SK-N-SH (cell line): ENCODE results near the gene NEK2. TPM values are rescaled to one million over a fixed set of nuclear protein-coding genes. Genes with fewer than 3 reads are reported as not detected.

Experiments used
- CTCF ChIA-PET: fragments of 300-600, 350-600 bp; formaldehyde crosslinking; extraction: SDS; loops from one replicate; lab custom pipeline; 2021; lab: Yijun Ruan, JAX
- POLR2A ChIA-PET: fragments of 350-600 bp; sonication (Branson Sonifier 250); formaldehyde crosslinking; extraction: SDS; loops from one replicate; lab custom pipeline; 2020; ENCODE audit warnings: antibody characterized with exemption, inconsistent platforms; lab: Yijun Ruan, JAX
- DNase-seq: peaks from one replicate; pipeline ENCODE4 v3.0.0; 2012
- H2AFZ ChIP-seq: fragments of 200-600 bp; sonication (generic); 2 replicates; pipeline ENCODE4 v1.8.1; 2016; ENCODE audit warnings: antibody characterized with exemption, mild to moderate bottlenecking, low read depth
- H3F3A ChIP-seq: fragments of 200-600 bp; sonication (generic); replicated peaks from 2 replicates; pipeline ENCODE3; 2016; ENCODE audit warnings: antibody characterized with exemption, mild to moderate bottlenecking; ENCODE audit not compliant: insufficient read depth
- H3K27ac ChIP-seq, 2 experiments: fragments of 200-500 bp in 1 of 2; fragments of 200-600 bp in 1 of 2; sonication (Bioruptor generic) in 1 of 2; sonication (generic), shearing (Covaris generic) in 1 of 2; 2 replicates each; pipeline versions ENCODE4 v1.5.1 to v1.6.1; 2014 to 2016; ENCODE audit warnings: low read depth in 2 of 2, inconsistent platforms in 1 of 2, low read length in 1 of 2, mild to moderate bottlenecking in 1 of 2, mixed read lengths in 1 of 2
- H3K27me3 ChIP-seq: fragments of 200-600 bp; sonication (generic), shearing (Covaris generic); 2 replicates; pipeline ENCODE4 v1.6.1; 2016; ENCODE audit warnings: mixed run types; ENCODE audit not compliant: insufficient read depth
- H3K36me3 ChIP-seq, 2 experiments: fragments of 200-500 bp in 1 of 2; fragments of 200-600 bp in 1 of 2; sonication (Bioruptor generic) in 1 of 2; sonication (generic) in 1 of 2; replicated peaks in 1 of 2; 2 replicates each; pipeline versions ENCODE3 to v1.5.1; 2014 to 2016; ENCODE audit warnings: low read length in 1 of 2, mild to moderate bottlenecking in 1 of 2; ENCODE audit not compliant: insufficient read depth in 2 of 2, control insufficient read depth in 1 of 2
- H3K4me1 ChIP-seq, 2 experiments: fragments of 200-500 bp in 1 of 2; fragments of 200-600 bp in 1 of 2; sonication (Bioruptor generic) in 1 of 2; sonication (generic), shearing (Covaris generic) in 1 of 2; 2 replicates each; pipeline versions ENCODE4 v1.5.1 to v1.6.1; 2014 to 2016; ENCODE audit warnings: low read depth in 1 of 2, low read length in 1 of 2, mixed run types in 1 of 2; ENCODE audit not compliant: insufficient read depth in 2 of 2, control insufficient read depth in 1 of 2
- H3K4me2 ChIP-seq: fragments of 200-600 bp; sonication (generic), shearing (Covaris generic); 2 replicates; pipeline ENCODE4 v1.6.1; 2017; ENCODE audit warnings: mixed run types
- H3K4me3 ChIP-seq, 2 experiments: fragments of 200-500 bp in 1 of 2; fragments of 200-600 bp in 1 of 2; sonication (Bioruptor generic) in 1 of 2; sonication (generic), shearing (Covaris generic) in 1 of 2; 2 replicates each; pipeline versions ENCODE4 v1.5.1 to v1.8.1; 2014 to 2016; ENCODE audit warnings: low read depth in 2 of 2, inconsistent platforms in 1 of 2, low read length in 1 of 2, mild to moderate bottlenecking in 1 of 2, mixed read lengths in 1 of 2, moderate library complexity in 1 of 2
- H3K79me2 ChIP-seq: fragments of 200-600 bp; sonication (generic); 2 replicates; pipeline ENCODE4 v1.8.1; 2017; ENCODE audit warnings: mild to moderate bottlenecking; ENCODE audit not compliant: insufficient read depth
- H3K9ac ChIP-seq: fragments of 200-600 bp; sonication (generic); 2 replicates; pipeline ENCODE4 v1.6.1; 2017; ENCODE audit warnings: mixed run types
- H3K9me2 ChIP-seq: fragments of 200-600 bp; sonication (generic); 2 replicates; pipeline ENCODE4 v1.6.1; 2017; ENCODE audit warnings: mixed run types
- H3K9me3 ChIP-seq: fragments of 200-600 bp; sonication (generic); 2 replicates; pipeline ENCODE4 v1.6.1; 2017; ENCODE audit warnings: mixed run types, mild to moderate bottlenecking, moderate library complexity
- H4K20me1 ChIP-seq: fragments of 200-600 bp; sonication (generic); 2 replicates; pipeline ENCODE4 v1.6.1; 2017; ENCODE audit warnings: mild to moderate bottlenecking, mixed run types; ENCODE audit not compliant: insufficient read depth
- CHD2 ChIP-seq: fragments of 150-350 bp; IDR thresholded peaks from 2 replicates; pipeline ENCODE4 v1.6.1; 2018; ENCODE audit warnings: low read length; ENCODE audit not compliant: partially characterized antibody
- CTCF ChIP-seq: fragments of 200-600 bp; sonication (generic); IDR thresholded peaks from 2 replicates; pipeline ENCODE4 v1.6.1; 2017; ENCODE audit warnings: antibody characterized with exemption, mild to moderate bottlenecking, moderate library complexity
- FOXJ3 ChIP-seq: sonication (generic); formaldehyde crosslinking; IDR thresholded peaks from 2 replicates; pipeline ENCODE4 v1.5.1; 2020; ENCODE audit warnings: mild to moderate bottlenecking, missing genetic modification reagents
- GATA2 ChIP-seq: sonication (generic); formaldehyde crosslinking; IDR thresholded peaks from 2 replicates; pipeline ENCODE4 v1.5.0; 2020; ENCODE audit warnings: mild to moderate bottlenecking, missing genetic modification reagents
- JUND ChIP-seq: IDR thresholded peaks from 2 replicates; pipeline ENCODE4 v1.4.0; 2012
- MXI1 ChIP-seq: IDR thresholded peaks from 2 replicates; pipeline ENCODE4 v1.6.1; 2012; ENCODE audit warnings: mild to moderate bottlenecking, low read depth, low read length, improper control_type of control experiment
- NRF1 ChIP-seq: IDR thresholded peaks from 2 replicates; pipeline ENCODE4 v1.6.1; 2012; ENCODE audit warnings: low read depth, mild to moderate bottlenecking, low read length
- PBX3 ChIP-seq: IDR thresholded peaks from 2 replicates; pipeline ENCODE4; 2012
- POLR2AphosphoS5 ChIP-seq: IDR thresholded peaks from 2 replicates; pipeline ENCODE4 v1.6.1; 2012; ENCODE audit warnings: low read depth, low read length
- RAD21 ChIP-seq: IDR thresholded peaks from 2 replicates; pipeline ENCODE4 v1.6.1; 2012; ENCODE audit warnings: mild to moderate bottlenecking, low read length
- RFX5 ChIP-seq: IDR thresholded peaks from 2 replicates; pipeline ENCODE4 v1.6.1; 2012; ENCODE audit warnings: mild to moderate bottlenecking, improper control_type of control experiment, low read length
- SMC3 ChIP-seq: IDR thresholded peaks from 2 replicates; pipeline ENCODE4 v1.6.1; 2012; ENCODE audit warnings: low read depth, low read length, improper control_type of control experiment
- TAF1 ChIP-seq: IDR thresholded peaks from 2 replicates; pipeline ENCODE4 v1.6.1; 2012; ENCODE audit warnings: low read depth, mild to moderate bottlenecking, low read length, moderate library complexity, borderline replicate concordance
- TCF12 ChIP-seq: IDR thresholded peaks from 2 replicates; pipeline ENCODE4 v1.4.0; 2012
- USF1 ChIP-seq: IDR thresholded peaks from 2 replicates; pipeline ENCODE4 v1.4.0; 2012; ENCODE audit warnings: low read depth, borderline replicate concordance
- YY1 ChIP-seq: IDR thresholded peaks from 2 replicates; pipeline ENCODE4 v1.4.0; 2012; ENCODE audit warnings: low read depth, mild to moderate bottlenecking
- ZBTB33 ChIP-seq: IDR thresholded peaks from 2 replicates; pipeline ENCODE4 v1.4.0; 2012; ENCODE audit warnings: low read depth, borderline replicate concordance
- WGBS: methylation state at CpG from one replicate; pipeline ENCODE4 v1.1.6; 2017; ENCODE audit warnings: low lambda C conversion rate; 5-methylcytosine and 5-hydroxymethylcytosine counted together
- polyA plus RNA-seq, 3 experiments: library from polyadenylated mRNA; depleted of rRNA; stranded (reverse); fragments of >200 nt; gene quantifications; 2 replicates each; pipeline ENCODE4 v1.2.3, GENCODE V29; 2012

Gene NEK2
- polyA plus RNA-seq, 1 of the 3 experiments (the other 2 are of a cell fraction), result 9.4 TPM

GRCh38 chr1:211675230-211676105, at the start of gene NEK2 (continued):
- peak; percentile 93 for TF ChIP-seq MXI1
- no peak; the same call in 1 of the 2 replicates for TF ChIP-seq JUND
- TF ChIP-seq CTCF, result no peak
- TF ChIP-seq PBX3, result no peak
- TF ChIP-seq RFX5, result peak; percentile 42; the same call in 1 of the 2 replicates
- TF ChIP-seq CHD2, result peak; percentile 75
- no peak for TF ChIP-seq TCF12
- peak; percentile 76 for TF ChIP-seq POLR2AphosphoS5
- TF ChIP-seq USF1, result no peak
- TF ChIP-seq RAD21, result no peak

- CTCF ChIA-PET, result interaction anchor here (0.6 to 1.5 kb wide), 3 partner anchors 27 to 1967 kb away, joined by 3 to 4 read pairs (median 3); no protein-coding TSS in a partner anchor
- no peaks in the 10 kb centered on the region for H3F3A ChIP-seq
These were observed 49.3 kb upstream of the NEK2 start for GRCh38 chr1:211724687-211725196.

GRCh38 chr1:211723273-211723672, 47.9 kb upstream of the NEK2 start:
- Histone ChIP-seq H3K27me3 (no peaks in the 10 kb centered on the region), H3K9ac (no peak overlapping the region), H3K79me2 (no peaks in the 10 kb centered on the region), H3K27ac (no peak overlapping the region), H3K9me2 (no peaks in the 10 kb centered on the region), H4K20me1 (no peaks in the 10 kb centered on the region), H3K4me1 (no peaks in the 10 kb centered on the region), H3K4me2 (no peak overlapping the region), H3K36me3 (no peaks in the 10 kb centered on the region), H3K9me3 (no peaks in the 10 kb centered on the region), H3F3A (no peaks in the 10 kb centered on the region), H3K4me3 (no peak overlapping the region), H2AFZ (no peak overlapping the region)
- DNase-seq, result no peak
- ChIA-PET POLR2A (no interaction called here), CTCF (interaction anchor here (0.7 to 1.4 kb wide), 6 partner anchors 10 to 58 kb away, joined by 3 to 4 read pairs (median 3); no protein-coding TSS in a partner anchor)
- WGBS, result 72% methylated on average over 5 of the region's 5 CpGs
- TF ChIP-seq ZBTB33 (no peak), FOXJ3 (CRISPR knock-in tag) (no peak), YY1 (no peak), SMC3 (no peak), TAF1 (no peak), NRF1 (no peak), GATA2 (CRISPR knock-in tag) (no peak), RAD21 (no peak)

More at GRCh38 chr1:211724687-211725196, 49.3 kb upstream of the NEK2 start:
- POLR2A ChIA-PET, result no interaction called here
- no peak for TF ChIP-seq NRF1
- no peaks in the 10 kb centered on the region for H3K27me3 ChIP-seq
- no peak overlapping the region for H3K27ac ChIP-seq
- H3K9me3 ChIP-seq, result no peaks in the 10 kb centered on the region
- no peak for DNase-seq
- H3K79me2 ChIP-seq, result no peaks in the 10 kb centered on the region
- 82% methylated on average over 10 of the region's 11 CpGs for WGBS
- no peak overlapping the region for H3K4me2 ChIP-seq
- H3K9me2 ChIP-seq, result no peaks in the 10 kb centered on the region
- H4K20me1 ChIP-seq, result no peaks in the 10 kb centered on the region
- no peak overlapping the region for H3K9ac ChIP-seq
- H2AFZ ChIP-seq, result no peak overlapping the region
- H3K4me1 ChIP-seq, result no peaks in the 10 kb centered on the region
- H3K4me3 ChIP-seq, result no peak overlapping the region
- no peaks in the 10 kb centered on the region for H3K36me3 ChIP-seq
